H1 (cell line): ENCODE data around the gene ELOF1. TPM values are rescaled to one million over a fixed set of nuclear protein-coding genes. Genes with fewer than 3 reads are reported as not detected.

Source experiments
- CBX8 ChIP-seq: fragments of 300-800, 300-1000 bp; sonication (generic); IDR thresholded peaks from 2 replicates; pipeline ENCODE4 v1.7.1; 2016; ENCODE audit warnings: low read depth, low read length, borderline replicate concordance
- GTF2F1 ChIP-seq: IDR thresholded peaks from 2 replicates; pipeline ENCODE4 v1.6.1; 2012; ENCODE audit warnings: low read depth, low read length, improper control_type of control experiment, borderline replicate concordance
- RAD21 ChIP-seq, 2 experiments: IDR thresholded peaks in 1 of 2; conservative IDR thresholded peaks in 1 of 2; 2 replicates each; pipeline ENCODE4 v1.6.1; 2011; ENCODE audit warnings: low read depth in 2 of 2, low read length in 2 of 2, improper control_type of control experiment in 1 of 2, inconsistent platforms in 1 of 2, mild to moderate bottlenecking in 1 of 2, moderate library complexity in 1 of 2
- RXRA ChIP-seq: IDR thresholded peaks from 2 replicates; pipeline ENCODE4 v1.6.1; 2011; ENCODE audit warnings: low read depth, mild to moderate bottlenecking, low read length, moderate library complexity; ENCODE audit not compliant: insufficient read depth
- polyA plus RNA-seq, 7 experiments: library from polyadenylated mRNA; depleted of rRNA in 3 of 7; stranded (reverse) in 5 of 7; unstranded in 2 of 7; fragments of >200 nt in 5 of 7; fragments of 200-250 nt in 2 of 7; gene quantifications; 1 replicate in 5 of 7; 2 replicates in 1 of 7; 4 replicates in 1 of 7; pipeline versions ENCODE4 v1.2.1 to v1.2.3, GENCODE V29; 2011 to 2013; ENCODE audit warnings: missing spikeins in 2 of 7, mixed read lengths in 2 of 7
- total RNA-seq: library from RNA; stranded (reverse); fragmentation: NEBNext Ultra II Directional; extraction: Animal tissue kit (Norgen Biotek cat#: 25700); gene quantifications from 2 replicates; pipeline ENCODE4 v1.2.1, GENCODE V29; 2021
- TF ChIP-seq, protein P1 (sequence below): fragments of 300-600 bp; sonication (generic); IDR thresholded peaks from 2 replicates; pipeline ENCODE4 v1.7.1; 2012; ENCODE audit warnings: low read length, moderate library complexity, mild to moderate bottlenecking, inconsistent platforms; ENCODE audit not compliant: insufficient replicate concordance

Gene ELOF1
- total and polyA plus RNA-seq, 2 of the 8 experiments (the other 6 are each of a cell fraction or from before 2014, with no cell fraction given) = 84.2 to 101 TPM

DNA sequence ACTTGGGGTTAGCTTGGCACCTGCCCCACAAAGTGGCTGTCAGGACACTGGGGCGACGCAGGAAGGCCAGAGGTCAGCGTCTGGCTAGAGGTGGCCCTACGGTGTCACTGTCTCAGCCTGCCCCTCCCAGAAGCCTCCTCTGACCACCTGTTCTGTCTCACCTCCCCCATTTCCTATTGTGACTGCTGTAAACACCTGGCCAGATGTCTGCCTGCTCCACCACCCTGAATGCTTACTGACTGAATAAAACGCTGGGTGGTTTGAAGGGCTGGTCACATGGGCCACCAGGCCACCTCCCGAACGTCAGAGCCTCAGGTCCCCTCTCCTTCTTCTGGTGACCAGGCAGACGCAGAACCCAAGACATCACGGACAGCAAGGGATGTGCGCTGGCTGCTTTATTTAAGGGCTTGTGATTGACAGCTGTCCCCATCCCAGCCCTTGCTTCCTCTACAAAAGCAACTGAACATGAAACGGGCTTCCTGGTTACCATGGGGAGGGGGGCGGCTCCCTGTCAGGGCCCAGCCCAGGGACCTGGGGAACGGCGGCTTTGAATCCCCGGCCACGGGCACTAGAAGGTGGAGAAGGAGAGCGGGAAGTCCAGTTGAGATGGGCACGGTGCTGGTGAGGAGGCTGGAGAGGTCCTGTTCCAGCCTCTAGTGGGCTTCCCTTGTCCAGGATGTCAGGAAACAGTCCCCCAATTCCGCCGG, 6.2 kb downstream of the ELOF1 start (continued):
- TF ChIP-seq, protein P1, sequence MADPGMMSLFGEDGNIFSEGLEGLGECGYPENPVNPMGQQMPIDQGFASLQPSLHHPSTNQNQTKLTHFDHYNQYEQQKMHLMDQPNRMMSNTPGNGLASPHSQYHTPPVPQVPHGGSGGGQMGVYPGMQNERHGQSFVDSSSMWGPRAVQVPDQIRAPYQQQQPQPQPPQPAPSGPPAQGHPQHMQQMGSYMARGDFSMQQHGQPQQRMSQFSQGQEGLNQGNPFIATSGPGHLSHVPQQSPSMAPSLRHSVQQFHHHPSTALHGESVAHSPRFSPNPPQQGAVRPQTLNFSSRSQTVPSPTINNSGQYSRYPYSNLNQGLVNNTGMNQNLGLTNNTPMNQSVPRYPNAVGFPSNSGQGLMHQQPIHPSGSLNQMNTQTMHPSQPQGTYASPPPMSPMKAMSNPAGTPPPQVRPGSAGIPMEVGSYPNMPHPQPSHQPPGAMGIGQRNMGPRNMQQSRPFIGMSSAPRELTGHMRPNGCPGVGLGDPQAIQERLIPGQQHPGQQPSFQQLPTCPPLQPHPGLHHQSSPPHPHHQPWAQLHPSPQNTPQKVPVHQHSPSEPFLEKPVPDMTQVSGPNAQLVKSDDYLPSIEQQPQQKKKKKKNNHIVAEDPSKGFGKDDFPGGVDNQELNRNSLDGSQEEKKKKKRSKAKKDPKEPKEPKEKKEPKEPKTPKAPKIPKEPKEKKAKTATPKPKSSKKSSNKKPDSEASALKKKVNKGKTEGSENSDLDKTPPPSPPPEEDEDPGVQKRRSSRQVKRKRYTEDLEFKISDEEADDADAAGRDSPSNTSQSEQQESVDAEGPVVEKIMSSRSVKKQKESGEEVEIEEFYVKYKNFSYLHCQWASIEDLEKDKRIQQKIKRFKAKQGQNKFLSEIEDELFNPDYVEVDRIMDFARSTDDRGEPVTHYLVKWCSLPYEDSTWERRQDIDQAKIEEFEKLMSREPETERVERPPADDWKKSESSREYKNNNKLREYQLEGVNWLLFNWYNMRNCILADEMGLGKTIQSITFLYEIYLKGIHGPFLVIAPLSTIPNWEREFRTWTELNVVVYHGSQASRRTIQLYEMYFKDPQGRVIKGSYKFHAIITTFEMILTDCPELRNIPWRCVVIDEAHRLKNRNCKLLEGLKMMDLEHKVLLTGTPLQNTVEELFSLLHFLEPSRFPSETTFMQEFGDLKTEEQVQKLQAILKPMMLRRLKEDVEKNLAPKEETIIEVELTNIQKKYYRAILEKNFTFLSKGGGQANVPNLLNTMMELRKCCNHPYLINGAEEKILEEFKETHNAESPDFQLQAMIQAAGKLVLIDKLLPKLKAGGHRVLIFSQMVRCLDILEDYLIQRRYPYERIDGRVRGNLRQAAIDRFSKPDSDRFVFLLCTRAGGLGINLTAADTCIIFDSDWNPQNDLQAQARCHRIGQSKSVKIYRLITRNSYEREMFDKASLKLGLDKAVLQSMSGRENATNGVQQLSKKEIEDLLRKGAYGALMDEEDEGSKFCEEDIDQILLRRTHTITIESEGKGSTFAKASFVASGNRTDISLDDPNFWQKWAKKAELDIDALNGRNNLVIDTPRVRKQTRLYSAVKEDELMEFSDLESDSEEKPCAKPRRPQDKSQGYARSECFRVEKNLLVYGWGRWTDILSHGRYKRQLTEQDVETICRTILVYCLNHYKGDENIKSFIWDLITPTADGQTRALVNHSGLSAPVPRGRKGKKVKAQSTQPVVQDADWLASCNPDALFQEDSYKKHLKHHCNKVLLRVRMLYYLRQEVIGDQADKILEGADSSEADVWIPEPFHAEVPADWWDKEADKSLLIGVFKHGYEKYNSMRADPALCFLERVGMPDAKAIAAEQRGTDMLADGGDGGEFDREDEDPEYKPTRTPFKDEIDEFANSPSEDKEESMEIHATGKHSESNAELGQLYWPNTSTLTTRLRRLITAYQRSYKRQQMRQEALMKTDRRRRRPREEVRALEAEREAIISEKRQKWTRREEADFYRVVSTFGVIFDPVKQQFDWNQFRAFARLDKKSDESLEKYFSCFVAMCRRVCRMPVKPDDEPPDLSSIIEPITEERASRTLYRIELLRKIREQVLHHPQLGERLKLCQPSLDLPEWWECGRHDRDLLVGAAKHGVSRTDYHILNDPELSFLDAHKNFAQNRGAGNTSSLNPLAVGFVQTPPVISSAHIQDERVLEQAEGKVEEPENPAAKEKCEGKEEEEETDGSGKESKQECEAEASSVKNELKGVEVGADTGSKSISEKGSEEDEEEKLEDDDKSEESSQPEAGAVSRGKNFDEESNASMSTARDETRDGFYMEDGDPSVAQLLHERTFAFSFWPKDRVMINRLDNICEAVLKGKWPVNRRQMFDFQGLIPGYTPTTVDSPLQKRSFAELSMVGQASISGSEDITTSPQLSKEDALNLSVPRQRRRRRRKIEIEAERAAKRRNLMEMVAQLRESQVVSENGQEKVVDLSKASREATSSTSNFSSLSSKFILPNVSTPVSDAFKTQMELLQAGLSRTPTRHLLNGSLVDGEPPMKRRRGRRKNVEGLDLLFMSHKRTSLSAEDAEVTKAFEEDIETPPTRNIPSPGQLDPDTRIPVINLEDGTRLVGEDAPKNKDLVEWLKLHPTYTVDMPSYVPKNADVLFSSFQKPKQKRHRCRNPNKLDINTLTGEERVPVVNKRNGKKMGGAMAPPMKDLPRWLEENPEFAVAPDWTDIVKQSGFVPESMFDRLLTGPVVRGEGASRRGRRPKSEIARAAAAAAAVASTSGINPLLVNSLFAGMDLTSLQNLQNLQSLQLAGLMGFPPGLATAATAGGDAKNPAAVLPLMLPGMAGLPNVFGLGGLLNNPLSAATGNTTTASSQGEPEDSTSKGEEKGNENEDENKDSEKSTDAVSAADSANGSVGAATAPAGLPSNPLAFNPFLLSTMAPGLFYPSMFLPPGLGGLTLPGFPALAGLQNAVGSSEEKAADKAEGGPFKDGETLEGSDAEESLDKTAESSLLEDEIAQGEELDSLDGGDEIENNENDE = no peak
- TF ChIP-seq GTF2F1 (no peak), CBX8 (no peak), RXRA (no peak), RAD21 (IDR thresholded peaks at IDR 0.05 in 1 of 2, conservative IDR thresholded peaks at IDR 0.05 in 1 of 2; ENCODE audit: low read depth in 2 of 2, low read length in 2 of 2) (no peak)
